Gastroesophageal sphincter (tissue), 4 donors: ENCODE results near the gene C3orf18. TPM values are rescaled to one million over a fixed set of nuclear protein-coding genes. Genes with fewer than 3 reads are reported as not detected.

Experiments used
- ATAC-seq: fragments of 150-250 bp; one replicate; pipeline ENCODE4 v1.9.1; 2016; ENCODE audit warnings: mild to moderate bottlenecking, moderate library complexity
- H3K27ac ChIP-seq, 4 donors: fragments of 200-600 bp; sonication (generic) in 3 of 4; 1 replicate in 3 of 4; 2 replicates in 1 of 4; pipeline ENCODE4 v1.5.1; 2016 to 2019
- H3K27me3 ChIP-seq: fragments of 200-600 bp; sonication (generic); one replicate; pipeline ENCODE4 v1.5.1; 2019
- H3K36me3 ChIP-seq, 2 donors: fragments of 200-600 bp; sonication (generic); one replicate each; pipeline ENCODE4 v1.5.1; 2019; ENCODE audit warnings: control low read depth in 1 of 2
- H3K4me1 ChIP-seq, 3 donors: fragments of 200-600 bp; sonication (generic); 1 replicate in 2 of 3; 2 replicates in 1 of 3; pipeline ENCODE4 v1.5.1; 2016 to 2019; ENCODE audit warnings: control low read depth in 2 of 3
- H3K4me3 ChIP-seq, 2 donors: fragments of 200-600 bp; sonication (generic); one replicate each; pipeline ENCODE4 v1.5.1; 2019; ENCODE audit warnings: mild to moderate bottlenecking in 1 of 2, moderate library complexity in 1 of 2
- H3K9me3 ChIP-seq, 3 donors: fragments of 200-600 bp; sonication (generic); one replicate each; pipeline ENCODE4 v1.5.1; 2017 to 2019; ENCODE audit warnings: control low read depth in 2 of 3
- CTCF ChIP-seq, 4 experiments: fragments of 200-600 bp in 2 of 4; fragments of 450-650 bp in 2 of 4; sonication (generic) in 1 of 4; IDR thresholded peaks; one replicate each; pipeline ENCODE4 v1.5.1; 2017 to 2019; ENCODE audit warnings: antibody characterized with exemption in 4 of 4, mild to moderate bottlenecking in 2 of 4, moderate library complexity in 2 of 4
- EP300 ChIP-seq: sonication (generic); formaldehyde crosslinking; IDR thresholded peaks from one replicate; pipeline ENCODE4 v1.6.1; 2017; ENCODE audit warnings: antibody characterized with exemption, mild to moderate bottlenecking
- POLR2A ChIP-seq, 2 donors: fragments of 450-650 bp; IDR thresholded peaks; one replicate each; pipeline ENCODE4 v1.6.1; 2017; ENCODE audit warnings: antibody characterized with exemption in 2 of 2, mild to moderate bottlenecking in 2 of 2, moderate library complexity in 1 of 2
- POLR2AphosphoS5 ChIP-seq: sonication (generic); formaldehyde crosslinking; IDR thresholded peaks from one replicate; pipeline ENCODE4 v1.6.1; 2017; ENCODE audit warnings: antibody characterized with exemption
- WGBS, 2 donors: methylation state at CpG; one replicate each; pipeline ENCODE4 v1.1.5; 2018; ENCODE audit warnings: low coverage in 1 of 2; 5-methylcytosine and 5-hydroxymethylcytosine counted together
- total RNA-seq, 4 donors: library from RNA; depleted of rRNA; stranded (reverse); fragments of >200 nt; gene quantifications; one replicate each; pipeline ENCODE4 v1.1.0, GENCODE V29; 2016

The C3orf18 gene
- total RNA-seq, 4 donors from 2014 or later, result 9.7 to 42.8 (median 25.3) TPM

- H3K27ac ChIP-seq, result peak overlapping the region in 3 of 4 donors; percentile 95 to 96 (median 96)
- 86 to 93% methylated on average over 1 to 3 of the region's 6 CpGs for WGBS, 2 donors
- no peaks in the 10 kb centered on the region for H3K9me3 ChIP-seq
- peaks cover 11 to 55% (median 28%) of the 10 kb centered on the region in 3 donors for H3K4me1 ChIP-seq
- peaks cover 0 to 3% of the 10 kb centered on the region in 2 donors for H3K36me3 ChIP-seq
- no peak for ATAC-seq
- H3K27me3 ChIP-seq, result no peaks in the 10 kb centered on the region
- no peak for TF ChIP-seq EP300
- no peak for TF ChIP-seq CTCF (IDR thresholded peaks at IDR 0.05)
- TF ChIP-seq POLR2A (IDR thresholded peaks at IDR 0.05), result no peak
- TF ChIP-seq POLR2AphosphoS5, result no peak
- no peak overlapping the region for H3K4me3 ChIP-seq
These were observed 31.7 kb upstream of the C3orf18 start for GRCh38 chr3:50599115-50599715.

DNA sequence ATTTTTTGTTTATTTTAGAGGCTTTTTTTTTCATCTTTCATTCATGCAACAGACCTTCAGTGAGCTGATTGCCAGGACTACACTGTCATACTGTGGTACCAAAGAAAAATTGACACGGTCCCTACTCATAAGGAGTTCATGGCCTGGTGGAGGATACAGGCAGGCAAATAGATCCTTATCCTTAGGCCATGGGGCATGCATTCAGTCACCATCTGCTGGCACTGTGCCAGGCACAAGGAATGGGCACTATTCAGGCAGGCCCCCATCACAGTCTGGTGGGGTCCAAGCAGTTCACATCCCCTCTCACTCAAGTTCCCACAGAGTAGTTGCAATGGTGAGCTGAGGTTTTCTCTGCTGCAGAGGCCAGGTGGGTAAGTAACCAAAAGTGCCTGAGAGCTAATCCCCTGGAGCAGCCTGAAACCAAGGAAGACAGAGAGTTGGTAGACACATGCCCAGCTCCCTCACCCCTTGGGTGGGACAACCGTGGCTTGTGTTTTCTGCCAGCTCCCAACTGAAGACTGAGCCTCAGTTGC, 26.8 kb upstream of the C3orf18 start:
- no peak for ATAC-seq

DNA sequence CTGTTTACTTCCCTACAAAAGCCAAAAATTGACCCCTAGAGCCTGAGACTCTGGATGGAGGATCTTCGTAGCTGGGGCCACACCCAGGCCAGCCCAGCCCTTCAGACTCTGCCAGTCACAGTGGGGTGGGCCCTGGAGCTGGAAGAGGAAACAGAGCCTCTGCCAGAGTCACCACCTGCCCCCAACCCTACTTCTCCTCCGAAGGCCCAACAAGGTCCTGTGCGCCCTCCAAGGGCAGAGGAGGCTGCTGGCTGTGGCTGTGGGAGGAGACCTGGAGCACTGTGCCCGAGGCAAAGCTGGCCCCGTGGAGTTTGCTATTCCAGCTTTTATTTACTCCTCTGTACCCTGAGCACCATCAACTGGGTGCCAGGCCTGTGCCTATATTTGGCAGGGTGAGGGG, 25.0 kb upstream of the C3orf18 start:
- Histone ChIP-seq H3K27ac (no peak overlapping the region), H3K4me1 (peaks cover 0 to 41% (median 15%) of the 10 kb centered on the region in 3 donors), H3K4me3 (no peak overlapping the region), H3K36me3 (no peaks in the 10 kb centered on the region), H3K9me3 (no peaks in the 10 kb centered on the region), H3K27me3 (no peaks in the 10 kb centered on the region)
- 19% methylated on average over 3 of the region's 5 CpGs; no CpG with 5 or more reads in 1 of the 2 donors for WGBS, 2 donors
- TF ChIP-seq CTCF (IDR thresholded peaks at IDR 0.05) (no peak), EP300 (no peak), POLR2AphosphoS5 (no peak), POLR2A (IDR thresholded peaks at IDR 0.05) (no peak)
- no peak for ATAC-seq

More for the DNA sequence above, 26.8 kb upstream of the C3orf18 start:
- H3K4me1 ChIP-seq, result peaks cover 0 to 45% (median 15%) of the 10 kb centered on the region in 3 donors
- no peak overlapping the region for H3K27ac ChIP-seq
- 0 to 40% methylated on average over 1 to 2 of the region's 2 CpGs for WGBS, 2 donors
- H3K27me3 ChIP-seq, result no peaks in the 10 kb centered on the region
- H3K9me3 ChIP-seq, result no peaks in the 10 kb centered on the region
- no peak for TF ChIP-seq CTCF (IDR thresholded peaks at IDR 0.05)
- TF ChIP-seq POLR2A (IDR thresholded peaks at IDR 0.05), result no peak
- no peak overlapping the region for H3K4me3 ChIP-seq
- no peaks in the 10 kb centered on the region for H3K36me3 ChIP-seq

DNA sequence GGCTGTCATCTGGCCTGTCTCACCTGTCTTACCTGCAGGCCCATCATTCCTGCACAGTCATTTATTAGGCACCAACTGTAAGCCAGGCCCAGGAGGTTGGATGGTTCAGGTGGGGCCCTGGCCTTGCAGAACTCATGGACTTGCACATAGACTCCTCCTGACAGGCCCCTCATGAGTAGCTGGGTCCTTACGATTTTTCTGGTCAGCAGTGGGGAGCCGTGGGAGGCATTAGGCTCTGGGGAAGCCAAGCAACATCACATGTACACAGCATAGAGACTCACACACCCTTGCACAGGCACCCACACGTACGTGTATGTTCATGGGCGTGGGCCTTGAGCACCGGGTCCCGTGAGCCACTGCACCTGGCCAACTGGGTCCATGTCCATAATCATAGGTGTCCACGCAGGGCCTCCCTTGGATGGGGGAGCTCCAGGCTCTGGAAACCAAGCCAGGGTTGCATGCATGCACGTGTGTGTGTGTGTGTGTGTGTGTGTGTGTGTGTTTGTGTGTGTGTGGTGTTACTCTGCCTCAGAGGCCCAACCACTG, 23.7 kb upstream of the C3orf18 start:
- ATAC-seq, result no peak
- no peaks in the 10 kb centered on the region for H3K9me3 ChIP-seq
- WGBS, 2 donors, result no CpG with 5 or more reads among the region's 9 CpGs
- peaks cover 0 to 41% (median 15%) of the 10 kb centered on the region in 3 donors for H3K4me1 ChIP-seq
- H3K4me3 ChIP-seq, result no peak overlapping the region
- TF ChIP-seq CTCF (IDR thresholded peaks at IDR 0.05) (no peak), POLR2AphosphoS5 (no peak), POLR2A (IDR thresholded peaks at IDR 0.05) (no peak), EP300 (no peak)
- H3K27me3 ChIP-seq, result no peaks in the 10 kb centered on the region
- H3K36me3 ChIP-seq, result no peaks in the 10 kb centered on the region
- H3K27ac ChIP-seq, result peak overlapping the region in 1 of 4 donors; percentile 71
